SHP77 treated with DMSO at 0.1 percent for 48 hours (cell line): ENCODE data around the gene PRKD2.
A peak's percentile ranks its signal among the peaks of the same experiment; 100 is the strongest.
"Not testable (repeated sequence)": the region's sequence is repeated elsewhere in the genome, so short reads cannot be mapped to it uniquely, and the experiment has no call there.

Experiments
- DNase-seq: peaks from one replicate; lab custom pipeline; 2025; lab: John Stamatoyannopoulos, UW

Gene PRKD2

GRCh38 chr19:46724468-46724867, 7.6 kb upstream of the PRKD2 start:
- no peak for DNase-seq

GRCh38 chr19:46723471-46723870, 6.6 kb upstream of the PRKD2 start:
- DNase-seq, result no peak

- DNase-seq, result no peak
Measured at GRCh38 chr19:46723023-46723461, 6.1 kb upstream of the PRKD2 start.

- no peak for DNase-seq
Measured at GRCh38 chr19:46722421-46723022, 5.6 kb upstream of the PRKD2 start.

- no peak for DNase-seq
Measured at GRCh38 chr19:46722004-46722380, 5.1 kb upstream of the PRKD2 start.

- no peak for DNase-seq
Measured at GRCh38 chr19:46721269-46722003, 4.5 kb upstream of the PRKD2 start.

GRCh38 chr19:46720503-46721239, 3.8 kb upstream of the PRKD2 start:
- DNase-seq, result no peak

- no peak for DNase-seq
Measured at GRCh38 chr19:46719629-46720502, 3.0 kb upstream of the PRKD2 start.

- DNase-seq, result no peak
Measured at GRCh38 chr19:46718934-46719622, 2.2 kb upstream of the PRKD2 start.

- DNase-seq, result no peak
Measured at GRCh38 chr19:46718157-46718933, 1.4 kb upstream of the PRKD2 start.

- no peak for DNase-seq
Measured at GRCh38 chr19:46717716-46718143, 816 bp upstream of the PRKD2 start.

GRCh38 chr19:46716672-46717033, 261 bp downstream of the PRKD2 start:
- no peak for DNase-seq

GRCh38 chr19:46715975-46716671, 791 bp downstream of the PRKD2 start:
- DNase-seq, result no peak

GRCh38 chr19:46715620-46715974, 1.3 kb downstream of the PRKD2 start:
- no peak for DNase-seq

GRCh38 chr19:46714444-46715106, 2.3 kb downstream of the PRKD2 start:
- DNase-seq, result no peak

- DNase-seq, result peak; percentile 39
Measured at GRCh38 chr19:46713781-46714443, 3.0 kb downstream of the PRKD2 start.

GRCh38 chr19:46712768-46713338, 4.1 kb downstream of the PRKD2 start:
- not testable (repeated sequence) for DNase-seq

GRCh38 chr19:46710687-46711086, 6.2 kb downstream of the PRKD2 start:
- DNase-seq, result no peak
